H9 (cell line): ENCODE measurements around the gene BLMH. TPM values are rescaled to one million over a fixed set of nuclear protein-coding genes. Genes with fewer than 3 reads are reported as not detected.

Experiments used
- DNase-seq: peaks from one replicate; pipeline ENCODE4 v3.0.0-alpha.2; 2017
- H2AFZ ChIP-seq: one replicate; pipeline ENCODE4 v1.6.1; 2013; ENCODE audit warnings: mild to moderate bottlenecking, low read length, control low read depth, moderate library complexity
- H2AK5ac ChIP-seq: 2 replicates; pipeline ENCODE4 v1.6.1; 2013; ENCODE audit warnings: low read length, control low read depth, mixed read lengths; ENCODE audit not compliant: insufficient read length
- H2BK120ac ChIP-seq: one replicate; pipeline ENCODE4 v1.6.1; 2013; ENCODE audit warnings: low read depth, mild to moderate bottlenecking, low read length, control low read depth, inconsistent platforms; ENCODE audit not compliant: poor library complexity, severe bottlenecking
- H2BK12ac ChIP-seq: 2 replicates; pipeline ENCODE4 v1.6.1; 2013; ENCODE audit warnings: low read length, control low read depth, mixed read lengths, low read depth; ENCODE audit not compliant: insufficient read length
- H2BK15ac ChIP-seq: 2 replicates; pipeline ENCODE4 v1.6.1; 2013; ENCODE audit warnings: low read depth, low read length, control low read depth
- H2BK20ac ChIP-seq: one replicate; pipeline ENCODE4 v1.6.1; 2013; ENCODE audit warnings: low read depth, mild to moderate bottlenecking, low read length, control low read depth, inconsistent platforms; ENCODE audit not compliant: poor library complexity, severe bottlenecking
- H2BK5ac ChIP-seq: 2 replicates; pipeline ENCODE4 v1.6.1; 2013; ENCODE audit warnings: low read length, control low read depth, mixed read lengths; ENCODE audit not compliant: insufficient read length
- H3K14ac ChIP-seq: 2 replicates; pipeline ENCODE4 v1.6.1; 2013; ENCODE audit warnings: low read length, control low read depth; ENCODE audit not compliant: insufficient read depth
- H3K18ac ChIP-seq: 2 replicates; pipeline ENCODE4 v1.6.1; 2013; ENCODE audit warnings: low read depth, mild to moderate bottlenecking, mixed read lengths, low read length, control low read depth; ENCODE audit not compliant: insufficient read length
- H3K23ac ChIP-seq: 2 replicates; pipeline ENCODE4 v1.6.1; 2013; ENCODE audit warnings: low read length, control low read depth, mixed read lengths, low read depth; ENCODE audit not compliant: insufficient read length
- H3K23me2 ChIP-seq: 2 replicates; pipeline ENCODE4 v1.6.1; 2013; ENCODE audit warnings: low read depth, mild to moderate bottlenecking, mixed read lengths, low read length, control low read depth; ENCODE audit not compliant: insufficient read length, poor library complexity, severe bottlenecking
- H3K27ac ChIP-seq: 2 replicates; pipeline ENCODE4 v1.5.1; 2013; ENCODE audit warnings: low read length, control low read depth, mixed read lengths, low read depth; ENCODE audit not compliant: insufficient read length
- H3K27me3 ChIP-seq: 2 replicates; pipeline ENCODE4 v1.6.1; 2013; ENCODE audit warnings: low read length, control low read depth, inconsistent platforms; ENCODE audit not compliant: insufficient read depth
- H3K4ac ChIP-seq: 2 replicates; pipeline ENCODE4 v1.6.1; 2013; ENCODE audit warnings: low read depth, mild to moderate bottlenecking, control low read depth, inconsistent platforms, low read length, moderate library complexity
- H3K4me1 ChIP-seq: 2 replicates; pipeline ENCODE4 v1.6.1; 2013; ENCODE audit warnings: low read length, control low read depth, inconsistent platforms; ENCODE audit not compliant: insufficient read depth
- H3K4me2 ChIP-seq: 2 replicates; pipeline ENCODE4 v1.6.1; 2013; ENCODE audit warnings: low read length, control low read depth, mixed read lengths; ENCODE audit not compliant: insufficient read length, insufficient read depth
- H3K56ac ChIP-seq: 2 replicates; pipeline ENCODE4 v1.6.1; 2013; ENCODE audit warnings: low read depth, mild to moderate bottlenecking, mixed read lengths, low read length, control low read depth; ENCODE audit not compliant: insufficient read length
- H3K79me1 ChIP-seq: 2 replicates; pipeline ENCODE4 v1.6.1; 2013; ENCODE audit warnings: low read depth, mild to moderate bottlenecking, moderate library complexity, low read length, control low read depth, inconsistent platforms; ENCODE audit not compliant: insufficient read depth, poor library complexity, severe bottlenecking
- H3K79me2 ChIP-seq: 2 replicates; pipeline ENCODE4 v1.6.1; 2013; ENCODE audit warnings: low read length, control low read depth, inconsistent platforms; ENCODE audit not compliant: insufficient read depth
- H3K9ac ChIP-seq: 2 replicates; pipeline ENCODE4 v1.6.1; 2013; ENCODE audit warnings: low read length, control low read depth, mixed read lengths; ENCODE audit not compliant: insufficient read length; ENCODE audit errors: extremely low read depth
- H3K9me3 ChIP-seq: one replicate; pipeline ENCODE4 v1.6.1; 2013; ENCODE audit warnings: low read depth, low read length, inconsistent platforms; ENCODE audit not compliant: control insufficient read depth
- H3T11ph ChIP-seq: one replicate; pipeline ENCODE4 v1.6.1; 2013; ENCODE audit warnings: mild to moderate bottlenecking, low read length, control low read depth, inconsistent platforms
- H4K20me1 ChIP-seq: one replicate; pipeline ENCODE4 v1.6.1; 2013; ENCODE audit not compliant: control insufficient read depth, insufficient read length, insufficient read depth
- H4K5ac ChIP-seq: 2 replicates; pipeline ENCODE4 v1.6.1; 2013; ENCODE audit warnings: low read depth, mild to moderate bottlenecking, mixed read lengths, low read length, control low read depth; ENCODE audit not compliant: insufficient read length
- H4K8ac ChIP-seq: replicated peaks from 2 replicates; pipeline ENCODE4 v1.6.1; 2013; ENCODE audit warnings: low read length, control low read depth, mixed read lengths, low read depth; ENCODE audit not compliant: insufficient read length
- H4K91ac ChIP-seq: 2 replicates; pipeline ENCODE4 v1.6.1; 2013; ENCODE audit warnings: low read depth, mild to moderate bottlenecking, moderate library complexity, mixed read lengths, low read length, control low read depth; ENCODE audit not compliant: insufficient read length
- H3K27ac Mint-ChIP-seq, 3 experiments: 2 replicates in 2 of 3; 3 replicates in 1 of 3; pipeline ENCODE4 v1.8.0; 2020 to 2021; ENCODE audit warnings: mixed read lengths in 3 of 3, mild to moderate bottlenecking in 1 of 3, moderate library complexity in 1 of 3
- H3K27me3 Mint-ChIP-seq: 2 replicates; pipeline ENCODE4 v1.8.0; 2021; ENCODE audit warnings: low read depth, mild to moderate bottlenecking, moderate library complexity, mixed read lengths
- H3K36me3 Mint-ChIP-seq, 3 experiments: 2 replicates in 2 of 3; 3 replicates in 1 of 3; pipeline ENCODE4 v1.8.0; 2020 to 2021; ENCODE audit warnings: low read depth in 3 of 3, mixed read lengths in 3 of 3; ENCODE audit not compliant: insufficient read depth in 1 of 3
- H3K4me1 Mint-ChIP-seq, 2 experiments: 2 replicates each; pipeline ENCODE4 v1.8.0; 2020; ENCODE audit warnings: mixed read lengths in 2 of 2
- H3K4me3 Mint-ChIP-seq, 2 experiments: 2 replicates in 1 of 2; 3 replicates in 1 of 2; pipeline ENCODE4 v1.8.0; 2020 to 2021; ENCODE audit warnings: mild to moderate bottlenecking in 2 of 2, mixed read lengths in 2 of 2, moderate library complexity in 1 of 2
- H3K9me3 Mint-ChIP-seq, 2 experiments: 2 replicates in 1 of 2; 3 replicates in 1 of 2; pipeline ENCODE4 v1.8.0; 2020; ENCODE audit warnings: mild to moderate bottlenecking in 2 of 2, mixed read lengths in 2 of 2, moderate library complexity in 1 of 2
- WGBS: extraction: QIAGEN DNeasy Blood & Tissue Kit; methylation state at CpG from one replicate; pipeline ENCODE4 v1.1.7; 2013; ENCODE audit warnings: missing lambda C conversion rate, low lambda C conversion rate, mixed read lengths; ENCODE audit not compliant: insufficient read length; ENCODE audit errors: extremely low coverage; 5-methylcytosine and 5-hydroxymethylcytosine counted together
- total RNA-seq: library from RNA; stranded (reverse); gene quantifications from 2 replicates; pipeline ENCODE4 v1.2.1, GENCODE V29; 2021
- TF ChIP-seq, protein P1 (sequence below): fragments of 200-600 bp; sonication (generic); conservative IDR thresholded peaks from 3 replicates; pipeline ENCODE4 v1.8.0; 2021; ENCODE audit warnings: antibody characterized with exemption, mild to moderate bottlenecking

The BLMH gene
- total RNA-seq, 1 experiment from 2014 or later = 74.7 TPM

DNA sequence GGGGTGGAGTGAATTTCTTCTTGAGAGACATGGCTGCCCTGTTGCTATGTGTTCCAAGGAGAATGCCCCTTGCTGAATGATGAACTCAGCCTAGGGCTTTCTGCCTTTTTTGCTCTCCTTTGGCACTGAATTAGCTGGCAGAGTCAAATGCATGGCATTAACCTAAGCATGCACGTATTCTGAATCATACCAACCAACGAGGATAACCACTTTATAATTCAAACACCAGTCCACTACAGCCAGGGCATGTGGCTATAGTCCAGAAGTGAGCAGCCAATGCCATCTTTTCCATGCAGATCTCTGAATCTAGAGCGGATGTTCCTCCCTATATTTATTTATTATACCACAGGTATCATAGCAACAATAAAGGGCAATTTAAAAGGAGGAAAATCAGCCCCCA lies 26.4 kb upstream of the BLMH start:
- H2BK20ac ChIP-seq = no peak overlapping the region
- no peak overlapping the region for H2BK15ac ChIP-seq
- H3K23me2 ChIP-seq = no peaks in the 10 kb centered on the region
- no peak overlapping the region for H3K4ac ChIP-seq
- H3K9ac ChIP-seq = no peak overlapping the region
- H3K56ac ChIP-seq = no peak overlapping the region
- H3K4me2 ChIP-seq = no peak overlapping the region
- H3K9me3 ChIP-seq = no peaks in the 10 kb centered on the region
- Mint-ChIP-seq H3K4me1 (no peaks in the 10 kb centered on the region), H3K36me3 (no peaks in the 10 kb centered on the region), H3K4me3 (no peak overlapping the region), H3K27me3 (peaks cover 9% of the 10 kb centered on the region; the same call in 1 of the 2 replicates), H3K9me3 (no peaks in the 10 kb centered on the region), H3K27ac (no peak overlapping the region)
- H2BK120ac ChIP-seq = no peak overlapping the region
- H3K4me1 ChIP-seq = no peaks in the 10 kb centered on the region
- no peak overlapping the region for H4K5ac ChIP-seq
- TF ChIP-seq, protein P1, sequence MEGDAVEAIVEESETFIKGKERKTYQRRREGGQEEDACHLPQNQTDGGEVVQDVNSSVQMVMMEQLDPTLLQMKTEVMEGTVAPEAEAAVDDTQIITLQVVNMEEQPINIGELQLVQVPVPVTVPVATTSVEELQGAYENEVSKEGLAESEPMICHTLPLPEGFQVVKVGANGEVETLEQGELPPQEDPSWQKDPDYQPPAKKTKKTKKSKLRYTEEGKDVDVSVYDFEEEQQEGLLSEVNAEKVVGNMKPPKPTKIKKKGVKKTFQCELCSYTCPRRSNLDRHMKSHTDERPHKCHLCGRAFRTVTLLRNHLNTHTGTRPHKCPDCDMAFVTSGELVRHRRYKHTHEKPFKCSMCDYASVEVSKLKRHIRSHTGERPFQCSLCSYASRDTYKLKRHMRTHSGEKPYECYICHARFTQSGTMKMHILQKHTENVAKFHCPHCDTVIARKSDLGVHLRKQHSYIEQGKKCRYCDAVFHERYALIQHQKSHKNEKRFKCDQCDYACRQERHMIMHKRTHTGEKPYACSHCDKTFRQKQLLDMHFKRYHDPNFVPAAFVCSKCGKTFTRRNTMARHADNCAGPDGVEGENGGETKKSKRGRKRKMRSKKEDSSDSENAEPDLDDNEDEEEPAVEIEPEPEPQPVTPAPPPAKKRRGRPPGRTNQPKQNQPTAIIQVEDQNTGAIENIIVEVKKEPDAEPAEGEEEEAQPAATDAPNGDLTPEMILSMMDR = no peak
- no peak overlapping the region for H2BK5ac ChIP-seq
- H3K79me1 ChIP-seq = no peaks in the 10 kb centered on the region
- no peak overlapping the region for H4K8ac ChIP-seq
- no peaks in the 10 kb centered on the region for H3K79me2 ChIP-seq
- no peak for DNase-seq
- H2AK5ac ChIP-seq = no peak overlapping the region
- H3K14ac ChIP-seq = no peak overlapping the region
- no peak overlapping the region for H3K23ac ChIP-seq
- no peaks in the 10 kb centered on the region for H4K20me1 ChIP-seq
- H4K91ac ChIP-seq = no peak overlapping the region
- no peak overlapping the region for H2AFZ ChIP-seq
- H3K27ac ChIP-seq = no peak overlapping the region
- no peak overlapping the region for H3K18ac ChIP-seq
- H3T11ph ChIP-seq = no peak overlapping the region
- no CpG with 5 or more reads among the region's 3 CpGs for WGBS
- H2BK12ac ChIP-seq = no peak overlapping the region
- H3K27me3 ChIP-seq = no peaks in the 10 kb centered on the region
